Right atrium auricular region (tissue), 2 donors: ENCODE data around the gene CEP131. TPM values are rescaled to one million over a fixed set of nuclear protein-coding genes. Genes with fewer than 3 reads are reported as not detected.

Experiments used
- DNase-seq: peaks from one replicate; pipeline ENCODE4 v3.0.0-alpha.2; 2019; ENCODE audit warnings: low spot score
- H3K27ac ChIP-seq, 2 donors: fragments of 200-600 bp; sonication (generic); 1 replicate in 1 of 2; 2 replicates in 1 of 2; pipeline ENCODE4 v1.5.1; 2016 to 2019
- H3K27me3 ChIP-seq, 2 donors: fragments of 200-600 bp; sonication (generic); one replicate each; pipeline versions ENCODE4 v1.5.1 to v1.6.0; 2017 to 2019
- H3K36me3 ChIP-seq: fragments of 200-600 bp; sonication (generic); one replicate; pipeline ENCODE4 v1.5.1; 2016
- H3K4me1 ChIP-seq, 2 donors: fragments of 200-600 bp; sonication (generic); one replicate each; pipeline versions ENCODE4 v1.5.1 to v1.6.0; 2017 to 2019
- H3K4me3 ChIP-seq, 2 donors: fragments of 200-600 bp; sonication (generic); 1 replicate in 1 of 2; 2 replicates in 1 of 2; pipeline ENCODE4 v1.5.1; 2017 to 2019; ENCODE audit warnings: mild to moderate bottlenecking in 1 of 2, moderate library complexity in 1 of 2
- H3K9me3 ChIP-seq, 2 donors: fragments of 200-600 bp; sonication (generic); one replicate each; pipeline ENCODE4 v1.5.1; 2019
- CTCF ChIP-seq, 2 donors: fragments of 200-600 bp; sonication (generic); IDR thresholded peaks; one replicate each; pipeline ENCODE4 v1.5.1; 2019; ENCODE audit warnings: antibody characterized with exemption in 2 of 2
- total RNA-seq, 2 donors: library from RNA; depleted of rRNA; stranded (reverse); fragments of >200 nt; gene quantifications; one replicate each; pipeline ENCODE4 v1.1.0, GENCODE V29; 2016

The CEP131 gene
- total RNA-seq, 2 donors from 2014 or later: 5.5 to 6.2 TPM

- no peak for DNase-seq
- Histone ChIP-seq H3K9me3 (no peaks in the 10 kb centered on the region), H3K4me1 (peaks cover 0 to 7% of the 10 kb centered on the region in 2 donors), H3K36me3 (peaks cover 46% of the 10 kb centered on the region), H3K4me3 (no peak overlapping the region), H3K27ac (no peak overlapping the region), H3K27me3 (no peaks in the 10 kb centered on the region)
- no peak for TF ChIP-seq CTCF (IDR thresholded peaks at IDR 0.05)
Measured at GRCh38 chr17:81260171-81260570, 37.4 kb upstream of the CEP131 start.

- H3K27ac ChIP-seq: no peak overlapping the region
- no peak for TF ChIP-seq CTCF (IDR thresholded peaks at IDR 0.05)
- DNase-seq: no peak
- H3K27me3 ChIP-seq: no peaks in the 10 kb centered on the region
- H3K9me3 ChIP-seq: no peaks in the 10 kb centered on the region
- no peak overlapping the region for H3K4me3 ChIP-seq
- peaks cover 36% of the 10 kb centered on the region for H3K36me3 ChIP-seq
- peaks cover 0 to 15% of the 10 kb centered on the region in 2 donors for H3K4me1 ChIP-seq
Measured at GRCh38 chr17:81259058-81259605, 36.4 kb upstream of the CEP131 start.

GRCh38 chr17:81258292-81258691 is 35.5 kb upstream of the CEP131 start:
- H3K36me3 ChIP-seq: peaks cover 31% of the 10 kb centered on the region
- no peak for DNase-seq
- no peak overlapping the region for H3K4me3 ChIP-seq
- TF ChIP-seq CTCF (IDR thresholded peaks at IDR 0.05): no peak
- no peaks in the 10 kb centered on the region for H3K9me3 ChIP-seq
- no peaks in the 10 kb centered on the region for H3K27me3 ChIP-seq
- no peak overlapping the region for H3K27ac ChIP-seq
- H3K4me1 ChIP-seq: peaks cover 0 to 15% of the 10 kb centered on the region in 2 donors

GRCh38 chr17:81257533-81257932 is 34.8 kb upstream of the CEP131 start:
- no peak for DNase-seq
- TF ChIP-seq CTCF (IDR thresholded peaks at IDR 0.05): no peak
- Histone ChIP-seq H3K27ac (no peak overlapping the region), H3K27me3 (no peaks in the 10 kb centered on the region), H3K36me3 (peaks cover 35% of the 10 kb centered on the region), H3K4me3 (no peak overlapping the region), H3K9me3 (no peaks in the 10 kb centered on the region), H3K4me1 (peaks cover 0 to 15% of the 10 kb centered on the region in 2 donors)

- Histone ChIP-seq H3K9me3 (no peaks in the 10 kb centered on the region), H3K4me1 (peaks cover 0 to 21% of the 10 kb centered on the region in 2 donors), H3K4me3 (no peak overlapping the region), H3K27me3 (no peaks in the 10 kb centered on the region), H3K27ac (peak overlapping the region in 1 of 2 donors; percentile 9), H3K36me3 (peaks cover 43% of the 10 kb centered on the region)
- no peak for TF ChIP-seq CTCF (IDR thresholded peaks at IDR 0.05)
- DNase-seq: no peak
Measured at GRCh38 chr17:81256616-81257015, 33.9 kb upstream of the CEP131 start.
